COR-L47 (cell line): ENCODE results near the gene CCR2.
A peak's percentile ranks its signal among the peaks of the same experiment; 100 is the strongest.

Experiments
- DNase-seq: peaks from one replicate; lab custom pipeline; 2025; lab: John Stamatoyannopoulos, UW

The CCR2 gene

DNA sequence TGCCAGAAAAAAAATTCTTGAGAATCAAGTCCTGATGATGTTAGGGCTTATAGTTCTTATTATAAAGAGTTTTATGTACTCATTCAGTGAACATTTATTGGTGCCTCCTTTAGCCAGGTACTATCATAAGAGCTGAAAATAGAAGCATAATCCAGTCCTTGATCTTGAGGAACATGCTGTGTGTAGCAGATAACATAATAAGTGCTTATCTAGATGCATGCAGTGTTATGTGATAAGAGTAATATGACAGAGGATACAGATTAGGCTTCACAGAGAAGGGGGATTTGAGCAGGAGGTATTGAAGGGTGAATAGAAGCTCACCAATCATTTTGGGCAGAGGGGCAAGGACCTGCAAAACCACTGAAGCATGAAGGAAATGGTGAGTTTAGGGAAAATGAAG lies 1.1 kb downstream of the CCR2 start:
- DNase-seq: no peak

DNA sequence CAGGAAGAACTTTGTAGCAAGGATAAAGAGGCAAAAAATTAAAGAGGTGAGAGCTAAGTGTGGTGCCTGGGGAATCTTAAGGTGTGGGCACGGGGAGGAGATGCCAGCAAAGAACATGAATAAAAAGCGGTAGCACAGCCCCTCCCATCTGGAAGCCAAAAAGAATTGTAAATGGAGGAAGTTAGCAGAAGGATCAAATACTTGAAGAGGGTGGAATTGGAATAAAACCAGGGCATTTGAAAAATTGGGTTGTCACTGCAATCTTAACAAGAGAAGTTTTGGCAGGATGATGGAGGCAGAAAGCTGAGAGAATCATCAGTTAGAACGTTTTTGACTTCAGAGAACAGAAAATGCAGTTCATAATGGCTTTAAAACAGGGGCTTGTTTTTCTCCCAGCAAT lies 2.4 kb downstream of the CCR2 start:
- DNase-seq: no peak

DNA sequence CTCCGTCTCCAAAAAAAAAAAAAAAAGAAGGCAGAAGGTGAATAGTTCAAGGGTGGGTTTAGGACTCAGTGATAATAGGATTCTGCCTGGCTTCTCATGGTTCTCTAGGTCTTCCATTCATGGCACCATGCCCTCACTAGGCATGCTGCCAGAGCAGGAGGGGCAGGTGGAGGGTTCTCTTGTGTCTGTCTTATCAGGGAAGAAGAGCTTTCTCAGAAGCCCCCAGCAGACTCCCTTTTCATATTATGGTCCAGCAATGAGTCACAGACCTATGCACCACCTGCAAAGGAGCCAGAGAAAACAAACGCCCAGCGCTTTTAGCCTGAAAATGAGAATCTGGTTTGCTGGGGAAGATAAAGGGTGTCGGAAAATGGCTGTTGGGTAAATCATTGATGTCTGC lies 3.0 kb downstream of the CCR2 start:
- DNase-seq: no peak

GRCh38 chr3:46358466-46358865 lies 4.6 kb downstream of the CCR2 start:
- no peak for DNase-seq

DNA sequence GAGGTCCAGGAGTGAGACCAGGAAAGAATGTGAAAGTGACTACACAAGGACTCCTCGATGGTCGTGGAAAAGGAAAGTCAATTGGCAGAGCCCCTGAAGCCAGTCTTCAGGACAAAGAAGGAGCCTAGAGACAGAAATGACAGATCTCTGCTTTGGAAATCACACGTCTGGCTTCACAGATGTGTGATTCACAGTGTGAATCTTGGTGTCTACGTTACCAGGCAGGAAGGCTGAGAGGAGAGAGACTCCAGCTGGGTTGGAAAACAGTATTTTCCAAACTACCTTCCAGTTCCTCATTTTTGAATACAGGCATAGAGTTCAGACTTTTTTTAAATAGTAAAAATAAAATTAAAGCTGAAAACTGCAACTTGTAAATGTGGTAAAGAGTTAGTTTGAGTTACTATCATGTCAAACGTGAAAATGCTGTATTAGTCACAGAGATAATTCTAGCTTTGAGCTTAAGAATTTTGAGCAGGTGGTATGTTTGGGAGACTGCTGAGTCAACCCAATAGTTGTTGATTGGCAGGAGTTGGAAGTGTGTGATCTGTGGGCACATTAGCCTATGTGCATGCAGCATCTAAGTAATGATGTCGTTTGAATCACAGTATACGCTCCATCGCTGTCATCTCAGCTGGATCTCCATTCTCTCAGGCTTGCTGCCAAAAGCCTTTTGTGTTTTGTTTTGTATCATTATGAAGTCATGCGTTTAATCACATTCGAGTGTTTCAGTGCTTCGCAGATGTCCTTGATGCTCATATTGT lies 6.0 kb downstream of the CCR2 start:
- DNase-seq: peak; percentile 83

- DNase-seq: no peak
Measured at GRCh38 chr3:46360907-46361306, 7.0 kb downstream of the CCR2 start.

GRCh38 chr3:46361408-46362283 lies 7.7 kb downstream of the CCR2 start:
- DNase-seq: no peak

DNA sequence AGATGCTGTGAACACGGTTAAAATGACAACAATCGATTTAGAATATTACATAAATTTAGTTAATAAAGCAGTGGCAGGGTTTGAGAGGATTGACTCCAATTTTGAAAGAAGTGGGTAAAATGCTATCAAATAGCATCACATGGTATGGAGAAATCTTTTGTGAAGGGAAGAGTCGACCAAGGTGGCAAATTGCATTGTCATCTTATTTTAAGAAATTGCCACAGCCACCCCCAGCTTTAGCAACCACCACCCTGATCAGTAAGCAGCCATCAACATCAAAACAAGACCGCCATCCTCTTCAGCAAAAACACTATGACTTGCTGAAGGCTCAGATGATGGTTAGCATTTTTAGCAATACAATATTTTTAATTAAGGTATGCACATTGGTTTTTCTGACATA lies 11.1 kb downstream of the CCR2 start:
- no peak for DNase-seq

- no peak for DNase-seq
Measured at GRCh38 chr3:46365737-46366524, 12.0 kb downstream of the CCR2 start.

DNA sequence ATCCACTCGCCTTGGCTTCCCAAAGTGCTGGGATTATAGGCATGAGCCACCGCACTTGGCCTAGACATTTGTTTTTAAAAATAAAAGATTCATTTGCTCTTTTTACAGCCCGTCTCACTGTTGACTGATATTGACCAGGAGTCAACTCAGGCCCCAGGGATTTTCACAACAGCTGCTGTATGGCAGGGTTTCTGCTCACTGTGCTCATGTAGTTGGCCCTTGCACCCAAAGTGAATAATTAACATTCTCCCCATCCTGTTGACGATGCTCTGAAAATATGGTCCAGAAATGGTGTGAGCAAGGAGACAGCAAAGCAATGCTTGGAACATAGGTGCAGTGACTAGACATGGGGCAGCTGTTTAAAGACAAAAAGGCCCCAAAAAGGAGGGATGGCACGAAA lies 13.9 kb downstream of the CCR2 start:
- DNase-seq: no peak

DNA sequence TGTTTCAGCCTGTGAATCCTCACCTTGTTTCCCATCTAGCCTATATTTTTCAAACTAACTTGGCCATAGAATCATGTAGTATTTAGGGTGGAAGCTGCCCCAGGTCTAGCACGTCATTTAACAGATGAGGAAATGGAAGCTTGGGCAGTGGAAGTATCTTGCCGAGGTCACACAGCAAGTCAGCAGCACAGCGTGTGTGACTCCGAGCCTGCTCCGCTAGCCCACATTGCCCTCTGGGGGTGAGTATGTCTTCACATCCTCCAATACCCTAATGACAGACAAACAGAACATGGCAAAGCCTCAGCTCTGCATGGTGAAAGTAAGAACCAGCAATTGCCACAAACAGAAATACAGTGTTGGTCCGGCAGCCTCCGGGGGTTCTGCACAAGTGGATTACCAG lies 14.7 kb downstream of the CCR2 start:
- DNase-seq: no peak

DNA sequence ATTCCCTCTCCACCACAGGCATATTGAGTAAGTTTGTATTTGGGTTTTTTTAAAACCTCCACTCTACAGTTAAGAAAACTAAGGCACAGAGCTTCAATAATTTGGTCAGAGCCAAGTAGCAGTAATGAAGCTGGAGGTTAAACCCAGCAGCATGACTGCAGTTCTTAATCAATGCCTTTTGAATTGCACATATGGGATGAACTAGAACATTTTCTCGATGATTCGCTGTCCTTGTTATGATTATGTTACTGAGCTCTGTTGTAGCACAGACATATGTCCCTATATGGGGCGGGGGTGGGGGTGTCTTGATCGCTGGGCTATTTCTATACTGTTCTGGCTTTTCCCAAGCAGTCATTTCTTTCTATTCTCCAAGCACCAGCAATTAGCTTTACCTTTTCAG lies 15.2 kb downstream of the CCR2 start:
- DNase-seq: no peak

- no peak for DNase-seq
Measured at GRCh38 chr3:46369675-46370132, 15.8 kb downstream of the CCR2 start.

- DNase-seq: no peak
Measured at GRCh38 chr3:46370839-46371518, 17.1 kb downstream of the CCR2 start, which contains the start of gene CCR5. Gene CCR5, plus strand, starts transcription at chr3:46370946. Its CDS starts 1,957 bp downstream, at chr3:46372903.

- no peak for DNase-seq
Measured at GRCh38 chr3:46371519-46372340, 17.8 kb downstream of the CCR2 start.

- peak; percentile 18 for DNase-seq
Measured at GRCh38 chr3:46372492-46373359, 18.8 kb downstream of the CCR2 start.

GRCh38 chr3:46374755-46375154 lies 20.8 kb downstream of the CCR2 start:
- DNase-seq: no peak

DNA sequence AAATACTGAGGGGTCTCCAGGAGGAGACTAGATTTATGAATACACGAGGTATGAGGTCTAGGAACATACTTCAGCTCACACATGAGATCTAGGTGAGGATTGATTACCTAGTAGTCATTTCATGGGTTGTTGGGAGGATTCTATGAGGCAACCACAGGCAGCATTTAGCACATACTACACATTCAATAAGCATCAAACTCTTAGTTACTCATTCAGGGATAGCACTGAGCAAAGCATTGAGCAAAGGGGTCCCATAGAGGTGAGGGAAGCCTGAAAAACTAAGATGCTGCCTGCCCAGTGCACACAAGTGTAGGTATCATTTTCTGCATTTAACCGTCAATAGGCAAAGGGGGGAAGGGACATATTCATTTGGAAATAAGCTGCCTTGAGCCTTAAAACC lies 21.3 kb downstream of the CCR2 start:
- DNase-seq: no peak

GRCh38 chr3:46375814-46376213 lies 21.9 kb downstream of the CCR2 start:
- DNase-seq: no peak

DNA sequence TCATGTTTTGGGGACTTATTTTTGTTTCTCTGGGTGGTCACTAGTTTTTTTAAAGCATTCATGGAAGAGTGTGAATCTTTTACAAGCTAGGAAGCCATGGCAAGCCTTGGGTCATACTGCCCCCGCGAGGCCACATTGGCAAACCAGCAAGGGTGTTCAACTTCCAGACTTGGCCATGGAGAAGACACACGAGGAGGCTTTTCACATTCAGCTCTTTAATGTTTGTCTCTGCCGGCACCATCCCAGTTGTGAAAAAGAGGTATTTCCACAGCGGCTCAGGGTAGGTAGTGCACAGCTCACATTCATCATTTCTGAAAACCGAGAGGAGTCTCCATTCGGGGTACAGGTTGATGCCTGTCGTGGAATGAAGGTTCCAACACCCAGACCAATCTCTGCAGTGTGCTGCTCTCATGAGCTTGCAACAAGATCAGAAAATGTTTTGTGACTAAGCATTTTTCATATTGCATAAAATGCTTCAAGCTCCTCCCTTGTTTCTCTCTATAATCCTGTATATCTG lies 24.6 kb downstream of the CCR2 start:
- no peak for DNase-seq
